IPS-NIHi7 (cell line): ENCODE results near the gene CDIP1.

Source experiments
- DNase-seq: peaks from one replicate; pipeline ENCODE4 v3.0.0; 2012; ENCODE audit warnings: mixed read lengths; ENCODE audit errors: extremely low spot score

The CDIP1 gene

GRCh38 chr16:4489030-4489429, 49.5 kb downstream of the CDIP1 start:
- DNase-seq: no peak

DNA sequence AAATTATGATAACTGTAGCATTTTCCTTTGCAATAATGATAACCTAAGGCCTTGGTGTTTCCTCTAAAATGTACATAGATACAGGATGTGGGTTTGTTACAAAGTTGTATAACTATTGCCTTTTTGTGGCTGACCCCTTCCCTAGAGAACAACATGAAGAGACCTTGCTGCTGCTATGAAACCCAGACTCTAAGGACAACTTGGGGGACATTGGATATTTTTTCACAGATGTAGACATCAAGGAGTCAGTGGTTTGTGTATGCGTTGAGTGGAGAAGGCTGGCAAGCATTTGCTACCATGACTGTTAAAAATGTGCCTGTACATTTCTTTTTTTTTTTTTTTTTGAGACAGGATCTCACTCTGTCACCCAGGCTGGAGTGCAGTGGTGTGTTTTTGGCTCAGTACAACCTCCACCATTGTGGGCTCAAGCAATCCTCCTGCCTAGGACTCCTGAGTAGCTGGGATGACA, 50.0 kb downstream of the CDIP1 start:
- DNase-seq: no peak

- no peak for DNase-seq
These were observed 50.5 kb downstream of the CDIP1 start for GRCh38 chr16:4487955-4488498.

DNA sequence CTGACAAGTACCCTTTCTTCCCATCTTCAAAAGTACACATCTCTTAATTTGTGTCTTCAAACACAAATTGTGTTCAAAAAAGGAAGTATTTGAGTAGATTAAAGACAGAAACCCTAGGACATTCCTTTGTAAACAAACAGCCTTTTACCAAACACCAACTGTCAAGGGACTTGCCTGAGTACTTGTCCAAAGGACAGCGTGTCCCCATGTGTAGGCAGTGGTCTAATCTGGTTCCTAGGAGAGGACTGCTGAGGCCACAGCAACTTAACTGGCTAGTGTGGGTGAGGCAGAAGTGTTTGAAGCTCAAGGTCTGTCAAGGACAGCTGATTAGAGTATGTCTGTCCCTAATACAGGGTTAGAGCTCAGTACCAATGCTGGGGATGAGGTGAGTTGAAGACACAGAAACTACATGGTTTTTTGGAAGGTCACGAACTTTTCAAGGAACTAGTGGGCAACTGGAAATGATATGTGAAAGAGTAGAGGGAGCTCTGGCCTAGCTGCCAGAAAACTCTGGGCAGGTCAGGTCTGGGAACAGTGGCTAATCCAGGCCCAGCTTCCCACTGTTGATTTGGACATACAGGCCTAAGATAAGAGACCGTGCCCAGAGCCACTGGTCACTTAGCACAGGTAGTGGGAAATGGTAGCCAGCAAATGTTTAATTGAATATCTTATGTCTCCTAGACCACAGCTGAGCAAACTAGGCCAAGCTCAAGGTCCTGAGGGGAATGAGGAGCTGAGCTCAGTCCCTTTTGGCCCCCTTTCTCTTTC, 52.3 kb downstream of the CDIP1 start:
- DNase-seq: no peak

GRCh38 chr16:4481963-4482362, 56.6 kb downstream of the CDIP1 start:
- DNase-seq: no peak

- no peak for DNase-seq
These were observed 57.0 kb downstream of the CDIP1 start for GRCh38 chr16:4481526-4481925.

GRCh38 chr16:4477966-4478365, 60.6 kb downstream of the CDIP1 start:
- no peak for DNase-seq

DNA sequence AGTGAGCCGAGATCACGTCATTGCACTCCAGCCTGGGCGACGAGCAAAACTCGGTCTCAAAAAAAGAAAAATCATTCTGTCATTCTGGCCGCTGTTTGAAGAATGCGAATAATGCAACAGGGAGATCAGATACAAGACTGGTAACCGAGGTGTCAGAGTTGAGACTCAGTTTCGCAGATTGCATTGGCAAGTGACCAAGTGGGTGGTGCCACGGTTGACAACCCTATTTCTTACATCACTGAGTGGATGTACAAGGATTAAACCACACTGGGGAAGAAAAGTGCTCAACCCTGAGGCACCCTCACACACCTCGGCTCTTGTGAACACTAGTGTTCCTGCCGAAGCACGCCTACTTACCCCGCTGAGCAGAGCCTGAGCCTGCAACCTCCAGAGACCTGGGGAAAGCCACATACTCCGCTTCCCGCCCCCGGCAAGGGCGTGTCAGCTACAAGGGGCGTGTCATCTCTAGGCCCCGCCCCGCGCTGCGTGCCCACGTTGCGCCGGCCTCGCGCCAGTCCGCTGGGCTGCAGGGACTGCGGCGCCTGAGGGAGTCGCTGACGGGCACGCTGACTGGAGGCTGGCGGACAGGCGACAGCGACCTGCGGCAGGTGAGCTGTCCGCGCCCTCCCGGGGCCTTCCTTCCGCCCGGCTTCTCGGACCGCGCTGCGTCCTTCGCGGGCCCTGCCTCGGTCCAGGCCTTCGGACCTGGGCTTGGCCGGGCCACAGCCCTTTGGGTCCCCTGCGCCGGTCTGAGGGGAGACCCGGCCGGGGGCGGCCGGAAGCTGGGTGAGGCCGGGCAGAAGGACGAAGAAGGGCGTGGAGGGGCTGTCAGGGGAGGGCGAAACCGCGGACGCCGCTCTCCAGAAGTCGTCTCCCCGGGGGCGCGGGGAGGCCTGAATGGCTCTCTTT, 62.4 kb downstream of the CDIP1 start, which contains the start of gene HMOX2:
HMOX2 (plus strand) TSS at position 519 of the 909 bp plus-strand sequence. CDS start 29,127 bp downstream, outside the sequence.
- DNase-seq: peak; percentile 97

DNA sequence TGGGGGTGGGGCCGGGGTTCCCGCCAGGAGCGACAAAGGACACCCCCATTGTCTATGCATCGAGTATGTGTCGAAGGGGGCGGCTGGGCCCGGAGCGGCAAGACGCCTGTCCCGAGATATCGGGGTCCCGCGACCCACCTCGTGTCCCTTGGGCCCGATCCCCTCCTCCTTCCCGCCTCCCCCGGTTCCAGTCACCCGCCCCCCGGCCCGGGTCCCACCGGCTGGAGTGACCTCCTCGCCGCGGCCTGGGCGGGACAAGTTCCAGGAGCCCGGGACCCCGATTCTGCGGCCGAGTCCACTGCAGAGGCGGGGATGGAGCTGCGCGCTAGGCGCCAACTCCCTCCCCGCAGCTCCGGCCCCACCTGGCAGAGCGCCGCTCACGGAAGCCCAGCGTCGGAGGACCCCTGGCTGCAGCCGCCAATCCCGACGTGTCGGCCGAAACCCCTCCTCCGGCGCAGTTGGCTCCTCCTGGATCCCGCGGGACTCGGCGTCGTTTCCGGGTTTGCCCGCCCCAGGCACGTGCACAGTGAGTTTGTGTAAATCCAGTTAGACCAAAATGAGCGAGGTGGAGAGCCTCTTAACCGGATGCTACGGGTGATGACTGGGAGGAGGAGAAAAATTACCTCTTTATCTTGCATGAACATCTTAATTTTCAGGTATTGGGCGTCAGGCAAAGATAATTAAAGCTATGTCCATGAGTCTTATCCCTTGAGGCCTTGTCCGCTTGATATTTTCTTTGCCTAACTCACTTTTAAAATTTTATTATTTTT, 64.2 kb downstream of the CDIP1 start, which contains the start of gene NMRAL1:
NMRAL1 (minus strand) TSS at position 434 of the 770 bp plus-strand sequence. CDS start 493 bp downstream, outside the sequence.
- DNase-seq: peak; percentile 96

GRCh38 chr16:4472880-4473279, 65.7 kb downstream of the CDIP1 start:
- no peak for DNase-seq

DNA sequence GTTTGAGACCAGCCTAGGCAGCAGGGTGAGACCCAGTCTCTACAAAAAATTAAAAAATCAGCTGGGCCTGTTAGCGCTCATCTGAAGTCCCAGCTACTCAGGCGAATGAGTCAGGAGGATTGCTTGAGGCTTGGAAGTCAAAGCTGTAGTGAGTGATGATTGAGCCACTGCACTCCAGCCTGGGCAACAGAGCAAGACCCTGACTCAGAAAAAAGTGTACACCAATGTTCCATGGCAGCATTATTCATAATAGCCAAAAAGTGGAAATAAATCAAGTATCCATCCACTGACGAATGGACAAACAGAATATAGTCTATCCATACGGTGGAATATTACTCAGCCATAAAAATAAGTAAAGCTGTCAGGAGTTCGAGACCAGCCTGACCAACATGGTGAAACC, 66.7 kb downstream of the CDIP1 start:
- no peak for DNase-seq

DNA sequence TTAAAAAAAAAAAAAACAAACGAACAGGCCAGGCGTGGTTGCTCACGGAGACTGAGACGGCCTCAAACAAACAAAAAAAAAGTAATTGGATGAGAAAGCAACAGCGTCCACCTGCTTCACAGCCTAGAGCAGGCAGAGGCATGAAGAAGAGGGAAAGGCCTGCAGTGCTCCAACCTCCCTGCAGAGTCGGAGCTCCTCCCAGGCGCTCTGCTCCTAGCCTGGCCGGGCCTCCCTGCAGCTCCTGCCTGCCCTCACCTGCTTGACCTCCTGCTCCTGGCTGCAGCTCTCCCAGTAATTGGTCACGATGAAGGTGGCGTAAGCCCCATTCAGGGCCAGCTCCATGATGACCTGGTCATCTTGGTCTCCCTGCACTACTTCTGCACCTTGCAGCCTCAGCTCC, 69.6 kb downstream of the CDIP1 start:
- DNase-seq: no peak

GRCh38 chr16:4467916-4468315, 70.7 kb downstream of the CDIP1 start:
- DNase-seq: no peak

DNA sequence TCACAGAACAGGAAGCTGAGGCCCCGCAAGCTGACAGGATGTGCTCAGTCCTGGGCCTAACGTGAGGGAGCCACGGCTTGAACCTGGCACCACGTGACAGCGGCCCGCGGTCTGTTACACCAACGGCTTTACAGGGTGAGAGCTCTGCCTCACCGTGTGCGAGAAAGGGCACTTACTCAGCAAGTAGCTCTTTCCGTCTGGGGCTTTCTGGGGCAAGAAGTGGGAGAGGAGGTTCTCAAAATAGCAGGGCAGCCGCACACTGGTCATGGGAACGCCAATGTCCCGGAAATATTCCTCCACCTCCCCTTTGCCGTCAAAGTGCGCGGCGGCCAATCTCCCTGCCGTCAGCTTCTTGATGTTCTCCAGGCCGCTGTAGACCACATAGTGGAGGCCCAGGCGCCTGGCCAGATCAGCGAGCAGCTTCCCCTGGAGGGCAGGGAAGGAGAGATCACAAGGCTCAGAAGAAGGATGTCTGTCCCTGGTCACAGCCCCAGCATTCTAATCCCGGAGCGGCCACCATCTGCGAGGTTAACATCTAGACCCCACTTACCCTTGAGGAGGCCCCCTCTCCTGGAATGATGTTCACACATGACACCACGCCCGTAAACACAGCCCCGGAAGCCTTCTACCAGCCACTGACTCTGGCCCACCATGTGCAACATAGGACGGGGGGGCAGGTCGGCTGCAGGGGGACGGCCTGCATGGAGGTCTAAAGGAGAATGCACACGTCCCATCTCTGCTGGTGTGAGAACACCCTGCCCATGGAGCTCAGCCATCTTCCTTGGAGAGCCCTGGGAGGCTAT, 72.4 kb downstream of the CDIP1 start:
- no peak for DNase-seq

- DNase-seq: no peak
These were observed 74.9 kb downstream of the CDIP1 start for GRCh38 chr16:4463522-4464163.

- peak; percentile 74 for DNase-seq
These were observed 77.1 kb downstream of the CDIP1 start for GRCh38 chr16:4461250-4462085.

- DNase-seq: no peak
These were observed 77.7 kb downstream of the CDIP1 start for GRCh38 chr16:4460936-4461249.
